OCI-LY1 (cell line): Measurements from ENCODE around the gene C2.

Experiments
- CTCF ChIP-seq: fragments of 200-600 bp; sonication (generic), shearing (Covaris generic); IDR thresholded peaks from 2 replicates; pipeline ENCODE4 v1.5.1; 2017; ENCODE audit warnings: mild to moderate bottlenecking, antibody characterized with exemption, low read length, moderate library complexity, mixed read lengths
- EZH2 ChIP-seq: fragments of 200-600 bp; sonication (generic), shearing (Covaris generic); IDR thresholded peaks from 2 replicates; pipeline ENCODE4 v1.8.0; 2017; ENCODE audit warnings: borderline replicate concordance, mixed run types, mild to moderate bottlenecking, antibody characterized with exemption, low read length, moderate library complexity, mixed read lengths

- TF ChIP-seq CTCF (no peak), EZH2 (no peak)
Observed at GRCh38 chr6:31883676-31884075, 43.8 kb upstream of the C2 start.
